GM23248 (cell line): ENCODE data around the gene SEMA4D.

Experiments
- EZH2 ChIP-seq: fragments of 200-600 bp; sonication (generic); IDR thresholded peaks from 2 replicates; pipeline ENCODE4 v1.6.1; 2018; ENCODE audit warnings: antibody characterized with exemption, mild to moderate bottlenecking; ENCODE audit not compliant: insufficient read depth, poor library complexity, severe bottlenecking
- EZH2phosphoT487 ChIP-seq: fragments of 200-600 bp; sonication (generic); IDR thresholded peaks from 2 replicates; pipeline ENCODE4 v1.6.1; 2018; ENCODE audit warnings: antibody characterized with exemption, moderate library complexity, mild to moderate bottlenecking, low read depth; ENCODE audit not compliant: insufficient read depth

- TF ChIP-seq EZH2 (no peak), EZH2phosphoT487 (no peak)
Measured at GRCh38 chr9:89358985-89359384, 138.9 kb downstream of the SEMA4D start.
